Mesendoderm (in vitro differentiated cells): Measurements from ENCODE around the gene HMG20B. TPM values are rescaled to one million over a fixed set of nuclear protein-coding genes. Genes with fewer than 3 reads are reported as not detected.

Source experiments
- DNase-seq: peaks from one replicate; pipeline ENCODE4 v3.0.0; 2013
- H2AK5ac ChIP-seq: 2 replicates; pipeline ENCODE4 v1.6.1; 2013; ENCODE audit warnings: low read length, inconsistent platforms
- H2BK120ac ChIP-seq: 2 replicates; pipeline ENCODE4 v1.6.1; 2013; ENCODE audit warnings: low read depth, mild to moderate bottlenecking, low read length, moderate library complexity, mixed read lengths
- H2BK15ac ChIP-seq: replicated peaks from 2 replicates; pipeline ENCODE4 v1.6.1; 2013; ENCODE audit warnings: low read depth, mild to moderate bottlenecking, moderate library complexity
- H2BK5ac ChIP-seq: 2 replicates; pipeline ENCODE4 v1.6.1; 2013; ENCODE audit warnings: low read length, inconsistent platforms
- H3K18ac ChIP-seq: 2 replicates; pipeline ENCODE4 v1.6.1; 2013; ENCODE audit warnings: mild to moderate bottlenecking, low read length, mixed read lengths
- H3K23ac ChIP-seq: one replicate; pipeline ENCODE4 v1.6.1; 2013; ENCODE audit warnings: low read length
- H3K27ac ChIP-seq: 2 replicates; pipeline ENCODE4 v1.5.1; 2013; ENCODE audit warnings: low read depth, mild to moderate bottlenecking, inconsistent platforms, low read length, moderate library complexity
- H3K27me3 ChIP-seq: 2 replicates; pipeline ENCODE4 v1.6.1; 2013; ENCODE audit warnings: low read length, control low read depth, mild to moderate bottlenecking, inconsistent platforms; ENCODE audit not compliant: insufficient read depth, poor library complexity
- H3K36me3 ChIP-seq: 2 replicates; pipeline ENCODE4 v1.6.1; 2013; ENCODE audit warnings: low read length, inconsistent platforms; ENCODE audit not compliant: control insufficient read depth, insufficient read depth
- H3K4ac ChIP-seq: one replicate; pipeline ENCODE4 v1.6.1; 2013; ENCODE audit warnings: low read depth, mild to moderate bottlenecking, low read length, moderate library complexity
- H3K4me1 ChIP-seq: 2 replicates; pipeline ENCODE4 v1.6.1; 2013; ENCODE audit warnings: low read depth, low read length, inconsistent platforms; ENCODE audit not compliant: control insufficient read depth
- H3K4me2 ChIP-seq: 2 replicates; pipeline ENCODE4 v1.6.1; 2013; ENCODE audit warnings: low read length
- H3K4me3 ChIP-seq: 2 replicates; pipeline ENCODE4 v1.5.1; 2013; ENCODE audit warnings: mild to moderate bottlenecking, low read length
- H3K56ac ChIP-seq: one replicate; pipeline ENCODE4 v1.6.1; 2013; ENCODE audit warnings: low read length
- H3K79me1 ChIP-seq: 2 replicates; pipeline ENCODE4 v1.6.1; 2013; ENCODE audit warnings: low read length, inconsistent platforms
- H3K79me2 ChIP-seq: 2 replicates; pipeline ENCODE4 v1.6.1; 2013; ENCODE audit warnings: mild to moderate bottlenecking, low read length; ENCODE audit not compliant: control insufficient read depth, insufficient read depth
- H3K9ac ChIP-seq: 2 replicates; pipeline ENCODE4 v1.6.1; 2013; ENCODE audit warnings: low read length, inconsistent platforms
- H4K5ac ChIP-seq: one replicate; pipeline ENCODE4 v1.6.1; 2013; ENCODE audit warnings: low read length
- H4K8ac ChIP-seq: one replicate; pipeline ENCODE4 v1.6.1; 2013; ENCODE audit warnings: low read depth, mild to moderate bottlenecking, control low read depth, low read length, moderate library complexity
- WGBS: extraction: QIAGEN DNeasy Blood & Tissue Kit; methylation state at CpG from one replicate; pipeline ENCODE4 v1.1.7; 2013; ENCODE audit warnings: low lambda C conversion rate, missing lambda C conversion rate; ENCODE audit not compliant: insufficient coverage; ENCODE audit errors: extremely low coverage; 5-methylcytosine and 5-hydroxymethylcytosine counted together
- polyA plus RNA-seq, 2 experiments: library from polyadenylated mRNA; stranded (reverse); fragments of 200-250 nt; gene quantifications; one replicate each; pipeline ENCODE4 v1.2.3, GENCODE V29; 2013

The HMG20B gene
- polyA plus RNA-seq (2013, experiment 1 of 2): 41.2 TPM
- polyA plus RNA-seq (2013, experiment 2 of 2): 42.0 TPM

DNA sequence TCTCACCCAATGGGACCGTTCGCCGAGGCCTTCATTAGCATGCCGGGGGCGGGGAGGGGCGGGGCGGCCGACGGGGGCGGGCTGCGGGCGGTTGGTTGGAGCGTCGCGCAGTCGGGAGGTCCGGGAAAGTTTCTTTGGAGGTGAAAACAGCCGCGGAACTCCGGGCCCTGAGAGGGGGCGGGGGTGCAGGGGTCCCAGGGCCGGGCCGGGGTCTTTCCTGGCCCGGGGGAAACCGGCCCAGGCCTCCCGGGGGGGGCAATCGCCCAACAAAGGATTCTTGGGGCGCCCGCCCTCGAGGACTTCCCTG, at the start of gene HMG20B:
HMG20B (plus strand) TSS at position 90 of the 307 bp plus-strand sequence. CDS start 366 bp downstream, outside the sequence.
- no peak for DNase-seq
- Histone ChIP-seq H3K79me1 (no peaks in the 10 kb centered on the region), H3K9ac (peak within 1 kb of the TSS; percentile 81), H3K4me1 (peaks cover 6% of the 10 kb centered on the region), H3K4ac (peak within 1 kb of the TSS; percentile 71), H3K4me2 (peak within 1 kb of the TSS; percentile 66), H2BK15ac (no peak within 1 kb of the TSS), H3K27me3 (no peaks in the 10 kb centered on the region), H2BK120ac (peak within 1 kb of the TSS; percentile 56), H3K27ac (peak within 1 kb of the TSS; percentile 22), H4K8ac (no peak within 1 kb of the TSS), H3K18ac (peak within 1 kb of the TSS; percentile 86), H2BK5ac (no peak within 1 kb of the TSS), H2AK5ac (no peak within 1 kb of the TSS), H3K79me2 (no peaks in the 10 kb centered on the region), H3K4me3 (peak within 1 kb of the TSS; percentile 66), H3K36me3 (no peaks in the 10 kb centered on the region), H3K23ac (no peak within 1 kb of the TSS), H4K5ac (no peak within 1 kb of the TSS), H3K56ac (peak within 1 kb of the TSS; percentile 84)
- WGBS: no CpG with 5 or more reads among the region's 30 CpGs

DNA sequence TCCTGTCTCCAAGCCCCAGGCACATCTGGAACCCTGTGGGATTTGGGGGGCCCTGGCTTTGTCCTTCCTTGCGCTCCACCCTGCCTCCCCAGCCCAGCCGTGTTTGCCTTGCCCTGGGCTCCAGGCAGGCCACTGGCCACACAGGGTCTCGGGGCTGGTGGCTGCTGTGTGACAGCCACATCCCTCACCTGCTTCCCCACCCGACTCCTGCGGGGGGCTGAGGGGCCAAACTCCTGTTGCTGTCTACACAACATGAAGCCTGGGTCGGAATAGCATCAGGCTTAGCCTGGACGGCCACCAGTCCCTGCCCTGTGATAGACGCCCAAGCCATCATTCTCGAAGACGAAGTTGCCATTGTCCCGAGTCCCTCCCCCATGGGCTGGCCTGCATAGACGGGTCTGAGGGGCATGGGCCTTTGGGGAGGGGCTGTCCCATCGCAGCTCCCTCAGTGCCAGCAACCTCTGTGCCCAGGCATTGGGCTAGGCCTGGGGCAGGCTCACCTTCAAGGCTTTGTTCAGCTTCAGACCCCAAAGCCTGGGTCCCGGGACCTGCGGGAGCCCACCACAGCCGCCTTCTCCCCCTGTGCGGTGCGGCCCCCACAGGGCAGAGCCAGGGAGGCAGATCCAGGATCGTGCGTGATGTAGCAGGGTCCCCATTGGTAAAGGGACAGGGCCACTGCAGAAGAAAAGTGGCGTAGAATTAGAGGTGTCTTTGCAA, 49.2 kb upstream of the HMG20B start:
- peaks cover 22% of the 10 kb centered on the region for H3K79me1 ChIP-seq
- H3K4ac ChIP-seq: no peak overlapping the region
- H3K27me3 ChIP-seq: no peaks in the 10 kb centered on the region
- H3K9ac ChIP-seq: no peak overlapping the region
- H3K4me2 ChIP-seq: no peak overlapping the region
- H3K36me3 ChIP-seq: peaks cover 7% of the 10 kb centered on the region
- H3K23ac ChIP-seq: no peak overlapping the region
- WGBS: no CpG with 5 or more reads among the region's 21 CpGs
- no peak overlapping the region for H3K18ac ChIP-seq
- peaks cover 12% of the 10 kb centered on the region for H3K79me2 ChIP-seq
- H3K4me3 ChIP-seq: no peak overlapping the region
- no peak overlapping the region for H3K56ac ChIP-seq
- no peak overlapping the region for H2BK5ac ChIP-seq
- H2AK5ac ChIP-seq: no peak overlapping the region
- H4K5ac ChIP-seq: no peak overlapping the region
- H2BK120ac ChIP-seq: no peak overlapping the region
- no peak overlapping the region for H2BK15ac ChIP-seq
- H3K27ac ChIP-seq: no peak overlapping the region
- no peak overlapping the region for H4K8ac ChIP-seq
- DNase-seq: no peak
- H3K4me1 ChIP-seq: no peaks in the 10 kb centered on the region

DNA sequence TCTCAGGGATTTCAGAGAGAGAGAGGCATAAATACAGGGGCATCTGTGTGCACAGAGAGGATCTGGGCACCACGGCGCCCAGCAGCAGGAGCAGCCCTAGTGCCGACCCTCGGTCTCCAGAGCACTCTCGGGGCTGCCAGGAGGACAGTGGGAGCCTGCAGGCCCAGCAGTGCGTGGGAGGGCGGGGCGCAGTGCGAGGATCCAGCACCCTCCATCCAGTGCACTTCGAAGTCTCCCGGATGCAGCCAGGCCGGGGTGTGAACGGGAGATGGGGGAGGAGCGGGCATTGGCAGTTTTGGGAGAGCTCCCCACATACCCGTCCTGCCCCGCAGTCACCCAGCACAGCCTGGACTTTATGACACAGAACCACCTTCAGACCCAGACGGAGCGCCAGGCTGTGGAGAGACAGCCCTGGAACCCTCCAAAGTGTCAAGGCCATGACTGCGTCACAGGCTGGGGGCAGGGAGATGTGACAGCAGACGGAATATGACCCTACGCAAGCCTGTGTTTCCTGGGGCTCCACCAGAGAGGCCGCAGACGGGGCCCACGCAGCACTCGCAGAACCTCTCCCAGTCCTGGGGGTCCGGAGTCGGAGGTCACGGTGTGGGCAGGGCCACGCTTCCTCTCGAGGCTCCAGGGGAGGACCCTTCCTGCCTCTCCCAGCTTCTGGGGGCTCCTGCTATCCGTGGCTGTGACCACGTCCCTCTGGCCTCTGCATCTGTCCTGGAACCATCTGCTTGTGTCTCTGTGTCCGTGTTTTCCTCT, 48.5 kb upstream of the HMG20B start:
- no peak overlapping the region for H2BK5ac ChIP-seq
- peaks cover 7% of the 10 kb centered on the region for H3K36me3 ChIP-seq
- no peak overlapping the region for H2BK15ac ChIP-seq
- H4K8ac ChIP-seq: no peak overlapping the region
- no CpG with 5 or more reads among the region's 33 CpGs for WGBS
- no peak overlapping the region for H4K5ac ChIP-seq
- DNase-seq: no peak
- H3K9ac ChIP-seq: no peak overlapping the region
- no peak overlapping the region for H3K23ac ChIP-seq
- no peak overlapping the region for H3K18ac ChIP-seq
- H3K4ac ChIP-seq: no peak overlapping the region
- H3K27ac ChIP-seq: no peak overlapping the region
- no peaks in the 10 kb centered on the region for H3K4me1 ChIP-seq
- no peaks in the 10 kb centered on the region for H3K27me3 ChIP-seq
- peaks cover 17% of the 10 kb centered on the region for H3K79me1 ChIP-seq
- no peak overlapping the region for H2BK120ac ChIP-seq
- no peak overlapping the region for H2AK5ac ChIP-seq
- no peak overlapping the region for H3K4me3 ChIP-seq
- no peak overlapping the region for H3K4me2 ChIP-seq
- no peak overlapping the region for H3K56ac ChIP-seq
- peaks cover 11% of the 10 kb centered on the region for H3K79me2 ChIP-seq

DNA sequence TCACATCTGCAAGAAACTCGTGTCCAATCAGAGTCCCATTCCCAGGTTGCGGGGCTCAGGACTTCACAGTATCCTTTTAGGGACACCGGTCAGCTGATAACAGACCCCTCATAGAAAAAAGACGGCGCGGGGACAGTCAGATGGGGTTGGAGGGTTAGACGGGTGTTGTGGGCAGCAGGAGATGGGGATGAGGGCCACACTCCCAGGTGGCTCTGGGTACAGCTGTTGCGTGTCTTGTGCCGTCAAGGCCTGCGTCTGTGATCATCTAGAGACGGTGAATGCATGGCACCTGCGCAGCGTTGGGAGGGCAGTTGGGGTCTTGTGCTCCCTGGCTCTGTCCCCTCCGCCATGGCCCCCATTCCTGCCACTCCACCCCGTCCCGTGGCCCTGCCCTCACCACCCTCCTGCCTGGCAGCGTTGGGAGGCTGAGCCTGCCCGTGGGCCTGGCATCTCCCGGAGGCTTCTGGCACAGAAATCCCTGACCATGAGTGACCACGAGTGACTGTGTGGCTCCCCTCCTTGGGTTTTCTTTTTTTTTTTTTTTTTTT, 47.8 kb upstream of the HMG20B start:
- H3K18ac ChIP-seq: no peak overlapping the region
- H2BK5ac ChIP-seq: no peak overlapping the region
- no peak overlapping the region for H3K9ac ChIP-seq
- H3K4ac ChIP-seq: no peak overlapping the region
- peaks cover 7% of the 10 kb centered on the region for H3K36me3 ChIP-seq
- H3K56ac ChIP-seq: no peak overlapping the region
- no peak overlapping the region for H3K4me3 ChIP-seq
- H3K4me2 ChIP-seq: no peak overlapping the region
- no peaks in the 10 kb centered on the region for H3K27me3 ChIP-seq
- no peak overlapping the region for H3K27ac ChIP-seq
- H2BK120ac ChIP-seq: no peak overlapping the region
- WGBS: no CpG with 5 or more reads among the region's 20 CpGs
- peaks cover 8% of the 10 kb centered on the region for H3K79me2 ChIP-seq
- H3K79me1 ChIP-seq: peaks cover 15% of the 10 kb centered on the region
- no peak overlapping the region for H4K5ac ChIP-seq
- no peak overlapping the region for H2BK15ac ChIP-seq
- no peak overlapping the region for H3K23ac ChIP-seq
- H2AK5ac ChIP-seq: no peak overlapping the region
- no peaks in the 10 kb centered on the region for H3K4me1 ChIP-seq
- no peak for DNase-seq
- no peak overlapping the region for H4K8ac ChIP-seq

DNA sequence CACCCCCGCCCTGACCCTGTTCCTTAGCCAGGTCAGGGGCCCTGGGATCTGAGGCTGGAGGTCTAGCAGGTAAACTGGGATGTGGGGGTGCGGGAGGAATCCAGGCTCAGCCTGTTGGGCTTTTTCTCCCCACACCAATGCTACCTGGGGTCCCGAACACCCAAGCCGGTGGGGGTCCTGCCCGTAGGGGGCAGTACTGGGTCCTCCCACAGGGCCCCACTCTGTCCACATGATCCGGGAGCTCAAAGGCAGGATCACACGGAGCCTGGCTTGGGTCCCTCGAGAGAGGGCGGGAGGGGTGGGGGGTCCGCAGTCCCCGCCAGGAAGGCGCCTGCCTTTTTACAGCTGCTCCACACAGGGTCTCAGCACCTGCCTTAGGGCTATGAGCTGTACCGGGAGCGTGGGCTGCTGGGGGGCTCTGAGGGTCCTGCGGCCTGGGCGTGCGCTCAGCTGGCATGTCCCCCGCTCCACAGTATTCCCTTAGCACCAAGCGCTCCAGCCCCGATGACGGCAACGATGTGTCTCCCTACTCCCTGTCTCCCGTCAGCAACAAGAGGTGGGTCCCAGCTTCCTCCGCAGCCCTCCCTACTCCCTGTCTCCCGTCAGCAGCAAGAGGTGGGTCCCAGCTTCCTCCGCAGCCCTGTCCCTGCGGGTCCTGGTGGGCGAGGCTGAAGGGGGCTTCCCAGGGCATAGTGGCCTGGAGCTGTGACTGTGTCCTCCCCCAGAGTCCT, 46.1 kb upstream of the HMG20B start:
- Histone ChIP-seq H3K18ac (no peak overlapping the region), H3K79me1 (peaks cover 6% of the 10 kb centered on the region), H3K23ac (no peak overlapping the region), H3K56ac (no peak overlapping the region), H3K4ac (no peak overlapping the region), H3K36me3 (peaks cover 6% of the 10 kb centered on the region), H2BK15ac (no peak overlapping the region), H3K27me3 (no peaks in the 10 kb centered on the region), H3K4me1 (no peaks in the 10 kb centered on the region), H2BK5ac (no peak overlapping the region), H2BK120ac (no peak overlapping the region), H3K27ac (no peak overlapping the region), H4K8ac (no peak overlapping the region), H4K5ac (no peak overlapping the region), H3K79me2 (no peaks in the 10 kb centered on the region), H2AK5ac (no peak overlapping the region), H3K4me3 (no peak overlapping the region), H3K4me2 (no peak overlapping the region), H3K9ac (no peak overlapping the region)
- no CpG with 5 or more reads among the region's 28 CpGs for WGBS
- DNase-seq: no peak
